IPS-15b (cell line): ENCODE measurements around the gene ACOT7.

Experiments used
- H3K27me3 ChIP-seq: one replicate; pipeline ENCODE4 v1.6.1; 2013; ENCODE audit warnings: low read length; ENCODE audit not compliant: control insufficient read depth, insufficient read depth
- H3K36me3 ChIP-seq: one replicate; pipeline ENCODE4 v1.6.1; 2013; ENCODE audit warnings: low read length; ENCODE audit not compliant: control insufficient read depth, insufficient read depth
- H3K4me1 ChIP-seq: one replicate; pipeline ENCODE4 v1.6.1; 2013; ENCODE audit warnings: mild to moderate bottlenecking, low read length; ENCODE audit not compliant: control insufficient read depth, insufficient read depth
- H3K4me3 ChIP-seq: one replicate; pipeline ENCODE4 v1.5.1; 2013; ENCODE audit warnings: low read depth, low read length
- H3K9ac ChIP-seq: one replicate; pipeline ENCODE4 v1.6.1; 2013; ENCODE audit warnings: low read depth, mild to moderate bottlenecking, low read length
- H3K9me3 ChIP-seq: one replicate; pipeline ENCODE4 v1.6.1; 2013; ENCODE audit warnings: mild to moderate bottlenecking, low read length; ENCODE audit not compliant: control insufficient read depth, insufficient read depth

The ACOT7 gene

GRCh38 chr1:6420454-6421042, 27.0 kb upstream of the ACOT7 start:
- peaks cover 92% of the 10 kb centered on the region for H3K27me3 ChIP-seq
- H3K9ac ChIP-seq = no peak overlapping the region
- peak overlapping the region; percentile 58 for H3K4me3 ChIP-seq
- H3K4me1 ChIP-seq = no peaks in the 10 kb centered on the region
- no peaks in the 10 kb centered on the region for H3K9me3 ChIP-seq
- no peaks in the 10 kb centered on the region for H3K36me3 ChIP-seq

- Histone ChIP-seq H3K36me3 (no peaks in the 10 kb centered on the region), H3K27me3 (peaks cover 92% of the 10 kb centered on the region), H3K4me1 (peaks cover 5% of the 10 kb centered on the region), H3K9me3 (no peaks in the 10 kb centered on the region), H3K9ac (no peak within 1 kb of the TSS), H3K4me3 (peak within 1 kb of the TSS; percentile 58)
Observed at GRCh38 chr1:6419804-6420453, 26.4 kb upstream of the ACOT7 start, which contains the start of gene HES2. Gene HES2, minus strand, starts transcription at chr1:6419919. Its CDS starts 99 bp downstream, at chr1:6419820.

GRCh38 chr1:6419397-6419803, 25.8 kb upstream of the ACOT7 start:
- H3K36me3 ChIP-seq = no peaks in the 10 kb centered on the region
- H3K9ac ChIP-seq = no peak overlapping the region
- H3K9me3 ChIP-seq = no peaks in the 10 kb centered on the region
- H3K4me1 ChIP-seq = peaks cover 5% of the 10 kb centered on the region
- H3K4me3 ChIP-seq = peak overlapping the region; percentile 58
- peaks cover 89% of the 10 kb centered on the region for H3K27me3 ChIP-seq

GRCh38 chr1:6418668-6419396, 25.3 kb upstream of the ACOT7 start:
- H3K9me3 ChIP-seq = no peaks in the 10 kb centered on the region
- peaks cover 85% of the 10 kb centered on the region for H3K27me3 ChIP-seq
- H3K9ac ChIP-seq = no peak overlapping the region
- no peaks in the 10 kb centered on the region for H3K36me3 ChIP-seq
- H3K4me3 ChIP-seq = peak overlapping the region; percentile 58
- peaks cover 5% of the 10 kb centered on the region for H3K4me1 ChIP-seq

GRCh38 chr1:6417961-6418667, 24.5 kb upstream of the ACOT7 start:
- no peaks in the 10 kb centered on the region for H3K9me3 ChIP-seq
- H3K36me3 ChIP-seq = no peaks in the 10 kb centered on the region
- H3K27me3 ChIP-seq = peaks cover 82% of the 10 kb centered on the region
- peaks cover 5% of the 10 kb centered on the region for H3K4me1 ChIP-seq
- H3K4me3 ChIP-seq = no peak overlapping the region
- H3K9ac ChIP-seq = no peak overlapping the region

GRCh38 chr1:6416906-6417305, 23.3 kb upstream of the ACOT7 start:
- H3K36me3 ChIP-seq = no peaks in the 10 kb centered on the region
- H3K27me3 ChIP-seq = peaks cover 75% of the 10 kb centered on the region
- no peak overlapping the region for H3K9ac ChIP-seq
- H3K4me3 ChIP-seq = no peak overlapping the region
- no peaks in the 10 kb centered on the region for H3K9me3 ChIP-seq
- peaks cover 5% of the 10 kb centered on the region for H3K4me1 ChIP-seq

GRCh38 chr1:6416295-6416656, 22.7 kb upstream of the ACOT7 start:
- Histone ChIP-seq H3K27me3 (peaks cover 69% of the 10 kb centered on the region), H3K36me3 (no peaks in the 10 kb centered on the region), H3K9me3 (no peaks in the 10 kb centered on the region), H3K9ac (no peak overlapping the region), H3K4me1 (peaks cover 5% of the 10 kb centered on the region), H3K4me3 (no peak overlapping the region)

- H3K27me3 ChIP-seq = peaks cover 57% of the 10 kb centered on the region
- peak overlapping the region; percentile 9 for H3K4me3 ChIP-seq
- H3K9me3 ChIP-seq = no peaks in the 10 kb centered on the region
- peaks cover 5% of the 10 kb centered on the region for H3K4me1 ChIP-seq
- no peaks in the 10 kb centered on the region for H3K36me3 ChIP-seq
- H3K9ac ChIP-seq = no peak overlapping the region
Observed at GRCh38 chr1:6414881-6415626, 21.5 kb upstream of the ACOT7 start.

- no peaks in the 10 kb centered on the region for H3K9me3 ChIP-seq
- no peaks in the 10 kb centered on the region for H3K36me3 ChIP-seq
- no peak overlapping the region for H3K9ac ChIP-seq
- peaks cover 55% of the 10 kb centered on the region for H3K27me3 ChIP-seq
- H3K4me1 ChIP-seq = peaks cover 5% of the 10 kb centered on the region
- H3K4me3 ChIP-seq = peak overlapping the region; percentile 9
Observed at GRCh38 chr1:6414443-6414844, 20.9 kb upstream of the ACOT7 start.

GRCh38 chr1:6412896-6413295, 19.3 kb upstream of the ACOT7 start:
- Histone ChIP-seq H3K9me3 (no peaks in the 10 kb centered on the region), H3K9ac (no peak overlapping the region), H3K4me1 (peaks cover 5% of the 10 kb centered on the region), H3K4me3 (no peak overlapping the region), H3K27me3 (peaks cover 40% of the 10 kb centered on the region), H3K36me3 (no peaks in the 10 kb centered on the region)

GRCh38 chr1:6410248-6410893, 16.8 kb upstream of the ACOT7 start:
- Histone ChIP-seq H3K4me1 (peaks cover 5% of the 10 kb centered on the region), H3K4me3 (no peak overlapping the region), H3K9me3 (no peaks in the 10 kb centered on the region), H3K36me3 (no peaks in the 10 kb centered on the region), H3K27me3 (peaks cover 19% of the 10 kb centered on the region), H3K9ac (no peak overlapping the region)
